Muscle layer of duodenum (tissue), 2 donors: ENCODE results near the gene USP43.
"Not testable (repeated sequence)": the region's sequence is repeated elsewhere in the genome, so short reads cannot be mapped to it uniquely, and the experiment has no call there.

Experiments used
- H3K27ac ChIP-seq: one replicate; pipeline ENCODE4 v1.7.0; 2013; ENCODE audit warnings: mild to moderate bottlenecking, low read length
- H3K27me3 ChIP-seq: one replicate; pipeline ENCODE4 v1.7.0; 2013; ENCODE audit warnings: low read depth, mild to moderate bottlenecking, control low read depth, low read length
- H3K36me3 ChIP-seq, 2 donors: one replicate each; pipeline ENCODE4 v1.7.0; 2013; ENCODE audit warnings: low read length in 2 of 2, control low read depth in 1 of 2, mild to moderate bottlenecking in 1 of 2; ENCODE audit not compliant: insufficient read depth in 2 of 2, control insufficient read depth in 1 of 2
- H3K4me1 ChIP-seq, 2 donors: one replicate each; pipeline ENCODE4 v1.7.0; 2013; ENCODE audit warnings: low read length in 2 of 2, mild to moderate bottlenecking in 2 of 2, control low read depth in 1 of 2, moderate library complexity in 1 of 2; ENCODE audit not compliant: insufficient read depth in 2 of 2, control insufficient read depth in 1 of 2
- H3K4me3 ChIP-seq, 2 donors: one replicate each; pipeline ENCODE4 v1.7.0; 2013; ENCODE audit warnings: low read length in 2 of 2, low read depth in 1 of 2, mild to moderate bottlenecking in 1 of 2
- H3K9me3 ChIP-seq, 2 donors: one replicate each; pipeline ENCODE4 v1.7.0; 2013; ENCODE audit warnings: low read length in 2 of 2, control low read depth in 1 of 2, mild to moderate bottlenecking in 1 of 2; ENCODE audit not compliant: control insufficient read depth in 1 of 2
- donor health status: healthy.

Gene USP43

GRCh38 chr17:9635340-9635739, 10.0 kb upstream of the USP43 start:
- no peaks in the 10 kb centered on the region for H3K9me3 ChIP-seq
- H3K36me3 ChIP-seq = no peaks in the 10 kb centered on the region
- no peaks in the 10 kb centered on the region for H3K4me1 ChIP-seq
- H3K27ac ChIP-seq = no peak overlapping the region
- H3K27me3 ChIP-seq = no peaks in the 10 kb centered on the region
- H3K4me3 ChIP-seq = no peak overlapping the region

GRCh38 chr17:9636501-9636900, 8.8 kb upstream of the USP43 start:
- no peak overlapping the region for H3K27ac ChIP-seq
- H3K27me3 ChIP-seq = no peaks in the 10 kb centered on the region
- no peaks in the 10 kb centered on the region for H3K9me3 ChIP-seq
- no peak overlapping the region for H3K4me3 ChIP-seq
- no peaks in the 10 kb centered on the region for H3K36me3 ChIP-seq
- no peaks in the 10 kb centered on the region for H3K4me1 ChIP-seq

- H3K4me1 ChIP-seq, H3K27me3 ChIP-seq, H3K27ac ChIP-seq, H3K9me3 ChIP-seq, H3K4me3 ChIP-seq, H3K36me3 ChIP-seq: not testable (repeated sequence)
These were observed 4.9 kb upstream of the USP43 start for GRCh38 chr17:9640388-9640787.

GRCh38 chr17:9643611-9644010, 1.7 kb upstream of the USP43 start:
- peaks cover 0 to 3% of the 10 kb centered on the region in 2 donors for H3K9me3 ChIP-seq
- peaks cover 9% of the 10 kb centered on the region for H3K27me3 ChIP-seq
- no peak overlapping the region for H3K4me3 ChIP-seq
- H3K4me1 ChIP-seq = peaks cover 0 to 20% of the 10 kb centered on the region in 2 donors
- no peaks in the 10 kb centered on the region for H3K36me3 ChIP-seq
- H3K27ac ChIP-seq = no peak overlapping the region

GRCh38 chr17:9645851-9646545, 681 bp downstream of the USP43 start:
- H3K4me3 ChIP-seq = peak overlapping the region; percentile 60 to 79
- H3K4me1 ChIP-seq = peaks cover 0 to 20% of the 10 kb centered on the region in 2 donors
- H3K36me3 ChIP-seq = no peaks in the 10 kb centered on the region
- H3K9me3 ChIP-seq = peaks cover 0 to 3% of the 10 kb centered on the region in 2 donors
- H3K27ac ChIP-seq = peak overlapping the region; percentile 49
- H3K27me3 ChIP-seq = peaks cover 9% of the 10 kb centered on the region

GRCh38 chr17:9646546-9646885, 1.2 kb downstream of the USP43 start:
- Histone ChIP-seq H3K9me3 (peaks cover 0 to 3% of the 10 kb centered on the region in 2 donors), H3K27ac (peak overlapping the region; percentile 49), H3K4me3 (peak overlapping the region in 1 of 2 donors; percentile 60), H3K4me1 (peaks cover 0 to 20% of the 10 kb centered on the region in 2 donors), H3K36me3 (no peaks in the 10 kb centered on the region), H3K27me3 (peaks cover 9% of the 10 kb centered on the region)

- no peaks in the 10 kb centered on the region for H3K36me3 ChIP-seq
- peaks cover 0 to 3% of the 10 kb centered on the region in 2 donors for H3K9me3 ChIP-seq
- H3K4me1 ChIP-seq = peaks cover 0 to 20% of the 10 kb centered on the region in 2 donors
- peak overlapping the region in 1 of 2 donors; percentile 60 for H3K4me3 ChIP-seq
- peaks cover 9% of the 10 kb centered on the region for H3K27me3 ChIP-seq
- no peak overlapping the region for H3K27ac ChIP-seq
These were observed 1.7 kb downstream of the USP43 start for GRCh38 chr17:9647014-9647413.

GRCh38 chr17:9648521-9649110, 3.3 kb downstream of the USP43 start:
- Histone ChIP-seq H3K4me1 (peaks cover 0 to 20% of the 10 kb centered on the region in 2 donors), H3K27ac (no peak overlapping the region), H3K27me3 (peaks cover 9% of the 10 kb centered on the region), H3K4me3 (no peak overlapping the region), H3K9me3 (peaks cover 0 to 3% of the 10 kb centered on the region in 2 donors), H3K36me3 (no peaks in the 10 kb centered on the region)

GRCh38 chr17:9658593-9659211, 13.4 kb downstream of the USP43 start:
- no peak overlapping the region for H3K27ac ChIP-seq
- H3K4me3 ChIP-seq = no peak overlapping the region
- no peaks in the 10 kb centered on the region for H3K36me3 ChIP-seq
- H3K9me3 ChIP-seq = peaks cover 0 to 3% of the 10 kb centered on the region in 2 donors
- no peaks in the 10 kb centered on the region for H3K4me1 ChIP-seq
- H3K27me3 ChIP-seq = no peaks in the 10 kb centered on the region

- no peak overlapping the region for H3K27ac ChIP-seq
- no peak overlapping the region for H3K4me3 ChIP-seq
- peaks cover 0 to 6% of the 10 kb centered on the region in 2 donors for H3K9me3 ChIP-seq
- no peaks in the 10 kb centered on the region for H3K4me1 ChIP-seq
- no peaks in the 10 kb centered on the region for H3K27me3 ChIP-seq
- no peaks in the 10 kb centered on the region for H3K36me3 ChIP-seq
These were observed 15.7 kb downstream of the USP43 start for GRCh38 chr17:9661027-9661426.

GRCh38 chr17:9663511-9663910, 18.2 kb downstream of the USP43 start:
- not testable (repeated sequence) for H3K27me3 ChIP-seq, H3K36me3 ChIP-seq, H3K4me1 ChIP-seq, H3K9me3 ChIP-seq, H3K4me3 ChIP-seq, H3K27ac ChIP-seq
